Activated CD8-positive, alpha-beta memory T cell treated with anti-CD3 and anti-CD28 coated beads, Interleukin-2, amount 10 ng/mL, durations not matched to agents 7 days and 5 days (primary cell): Measurements from ENCODE around the gene NDE1. TPM values are rescaled to one million over a fixed set of nuclear protein-coding genes. Genes with fewer than 3 reads are reported as not detected.

Experiments used
- ATAC-seq: fragments of 150-1000 bp; cut with Tn5 transposase; one replicate; pipeline ENCODE4 v1.10.0; 2021; ENCODE audit warnings: moderate library complexity
- CTCF ChIA-PET: fragments of 350-600 bp; sonication (Branson Sonifier 250); formaldehyde crosslinking; loops from one replicate; lab custom pipeline; 2021; ENCODE audit warnings: antibody characterized with exemption; lab: Charles Lee
- DNase-seq: peaks from one replicate; pipeline ENCODE4 v3.0.0-alpha.2; 2020
- H3K27ac Mint-ChIP-seq: one replicate; pipeline ENCODE4 v1.8.0; 2021; ENCODE audit warnings: mild to moderate bottlenecking, mixed read lengths
- H3K27me3 Mint-ChIP-seq: one replicate; pipeline ENCODE4 v1.8.0; 2021; ENCODE audit warnings: mixed read lengths
- H3K36me3 Mint-ChIP-seq: one replicate; pipeline ENCODE4 v1.8.0; 2021; ENCODE audit warnings: mild to moderate bottlenecking, mixed read lengths
- H3K4me1 Mint-ChIP-seq: one replicate; pipeline ENCODE4 v1.8.0; 2021; ENCODE audit warnings: mixed read lengths
- H3K4me3 Mint-ChIP-seq: one replicate; pipeline ENCODE4 v1.8.0; 2021; ENCODE audit warnings: mild to moderate bottlenecking, moderate library complexity, mixed read lengths
- H3K9me3 Mint-ChIP-seq: one replicate; pipeline ENCODE4 v1.8.0; 2022; ENCODE audit warnings: low read depth, mixed read lengths
- total RNA-seq, 2 experiments: library from RNA; stranded (reverse); gene quantifications; one replicate each; pipeline ENCODE4 v1.2.3, GENCODE V29; 2021

Gene NDE1
- total RNA-seq, 2 experiments from 2014 or later = 127 to 138 TPM

DNA sequence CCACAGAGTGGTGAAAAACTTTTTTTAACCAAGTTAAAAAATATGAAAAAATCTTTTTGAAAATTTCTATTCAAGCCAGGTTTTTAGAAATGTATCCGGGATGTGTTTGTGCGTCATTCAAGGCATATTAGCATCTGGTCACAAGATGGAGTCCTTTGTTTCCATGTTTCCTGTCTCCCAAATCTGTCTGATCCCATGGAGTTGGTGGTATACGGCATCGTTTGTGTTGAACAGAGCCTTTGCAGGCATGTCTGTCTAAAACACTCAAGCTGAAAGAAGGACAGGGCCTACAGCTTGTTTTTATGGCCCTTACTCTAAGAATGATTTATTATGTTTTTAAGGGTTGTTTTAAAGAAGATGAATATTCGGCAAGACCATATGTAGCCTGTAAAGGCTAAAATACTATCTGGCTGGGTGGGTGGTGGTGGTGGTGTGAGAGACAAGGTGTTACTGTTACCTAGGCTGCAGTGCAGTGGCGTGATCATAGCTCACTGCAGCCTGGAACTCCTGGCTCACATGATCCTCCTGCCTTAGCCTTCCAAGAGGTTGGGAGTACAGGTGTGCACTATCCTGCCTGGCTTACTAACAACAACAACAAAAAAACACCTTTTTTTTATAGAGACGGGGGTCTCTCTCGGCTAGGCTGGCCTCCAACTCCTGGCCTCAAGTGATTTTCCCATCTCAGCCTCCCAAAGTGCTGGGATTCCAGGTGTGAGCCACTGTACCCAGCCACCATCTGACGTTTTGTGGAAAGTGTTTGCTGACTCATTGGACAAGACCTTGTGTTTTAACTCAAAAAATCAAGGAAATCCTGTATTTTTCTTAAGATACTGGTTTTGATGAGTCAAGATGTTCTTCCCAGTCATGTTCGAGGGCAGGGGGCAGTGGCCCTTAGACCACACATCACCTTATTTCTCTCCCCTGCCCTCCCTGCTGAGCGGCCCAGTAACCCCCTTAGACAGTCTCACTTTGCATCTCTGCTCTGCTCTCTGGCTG is 52.2 kb downstream of the NDE1 start:
- Mint-ChIP-seq H3K4me1 (peaks cover 11% of the 10 kb centered on the region), H3K4me3 (no peak overlapping the region), H3K27ac (no peak overlapping the region), H3K36me3 (peaks cover 35% of the 10 kb centered on the region), H3K27me3 (no peaks in the 10 kb centered on the region), H3K9me3 (no peaks in the 10 kb centered on the region)
- no peak for ATAC-seq
- DNase-seq = no peak
- CTCF ChIA-PET = no interaction called here

DNA sequence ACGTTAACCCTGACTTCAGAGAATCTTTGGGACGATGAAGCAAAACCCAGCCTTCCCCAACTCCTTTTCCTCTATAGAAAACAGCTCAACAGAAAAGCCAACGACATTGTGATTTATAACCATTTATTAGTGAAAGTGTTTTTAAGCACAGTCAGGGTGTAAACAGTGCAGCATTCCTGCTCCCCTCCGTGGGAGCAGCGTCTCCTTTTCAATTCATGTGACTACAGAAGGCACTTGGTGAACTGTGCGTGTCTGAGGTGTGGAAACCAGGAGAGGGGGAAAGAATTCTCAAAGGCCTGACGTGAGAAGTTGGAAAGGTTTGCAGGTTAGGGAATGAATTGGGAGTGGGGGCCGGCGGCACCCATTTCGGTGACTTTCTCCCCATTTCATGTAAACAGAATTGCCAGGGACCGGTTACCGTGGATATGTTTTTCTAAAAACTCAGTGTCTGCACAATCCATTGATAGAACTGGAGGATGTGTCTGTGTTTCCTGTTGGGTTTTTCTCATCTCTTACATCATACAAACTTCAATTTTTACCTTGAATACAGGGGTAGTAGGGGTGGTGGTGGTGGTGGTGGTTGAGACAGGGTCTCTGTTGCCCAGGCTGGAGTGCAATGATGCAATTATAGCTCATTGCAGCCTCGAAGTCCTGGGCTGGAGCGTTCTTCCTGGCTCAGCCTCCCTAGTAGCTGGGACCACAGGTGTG is 53.1 kb downstream of the NDE1 start:
- Mint-ChIP-seq H3K27me3 (no peaks in the 10 kb centered on the region), H3K27ac (peak overlapping the region; percentile 17), H3K36me3 (peaks cover 33% of the 10 kb centered on the region), H3K9me3 (no peaks in the 10 kb centered on the region), H3K4me1 (peaks cover 11% of the 10 kb centered on the region), H3K4me3 (no peak overlapping the region)
- no peak for ATAC-seq
- DNase-seq = no peak
- CTCF ChIA-PET = interaction anchor here (1.4 to 2.4 kb wide), 4 partner anchors 8 to 275 kb away, joined by 5 to 8 read pairs (median 5); no protein-coding TSS in a partner anchor

DNA sequence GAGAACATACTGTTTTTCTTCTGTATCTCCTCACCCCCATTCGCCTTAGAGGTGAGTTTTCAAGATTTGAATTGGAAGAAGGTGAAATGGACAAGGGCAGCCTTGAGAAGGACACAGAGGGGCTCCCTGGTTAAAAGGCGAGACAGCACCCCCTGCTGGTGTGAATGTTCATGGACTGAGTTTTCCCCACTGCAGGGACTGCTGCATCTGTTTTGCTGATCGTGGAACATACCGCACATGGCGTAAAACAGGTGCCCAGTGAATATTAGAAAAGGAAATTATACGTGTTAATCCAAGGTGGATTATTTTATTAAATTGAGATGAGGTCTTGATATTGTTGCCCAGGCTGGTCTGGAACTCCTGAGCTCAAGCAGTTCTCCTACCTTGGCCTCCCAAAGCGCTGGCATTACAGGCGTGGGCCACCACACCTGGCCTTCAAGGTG is 54.5 kb downstream of the NDE1 start:
- no peaks in the 10 kb centered on the region for H3K27me3 Mint-ChIP-seq
- H3K4me1 Mint-ChIP-seq = peaks cover 11% of the 10 kb centered on the region
- no peaks in the 10 kb centered on the region for H3K9me3 Mint-ChIP-seq
- H3K36me3 Mint-ChIP-seq = peaks cover 29% of the 10 kb centered on the region
- no peak overlapping the region for H3K4me3 Mint-ChIP-seq
- H3K27ac Mint-ChIP-seq = no peak overlapping the region
- DNase-seq (peak; percentile 79), ATAC-seq (peak; percentile 65)
- CTCF ChIA-PET = interaction anchor here (0.6 to 2.4 kb wide), 10 partner anchors 8 to 423 kb away, joined by 3 to 8 read pairs (median 4); partner anchors contain the start of gene MARF1

DNA sequence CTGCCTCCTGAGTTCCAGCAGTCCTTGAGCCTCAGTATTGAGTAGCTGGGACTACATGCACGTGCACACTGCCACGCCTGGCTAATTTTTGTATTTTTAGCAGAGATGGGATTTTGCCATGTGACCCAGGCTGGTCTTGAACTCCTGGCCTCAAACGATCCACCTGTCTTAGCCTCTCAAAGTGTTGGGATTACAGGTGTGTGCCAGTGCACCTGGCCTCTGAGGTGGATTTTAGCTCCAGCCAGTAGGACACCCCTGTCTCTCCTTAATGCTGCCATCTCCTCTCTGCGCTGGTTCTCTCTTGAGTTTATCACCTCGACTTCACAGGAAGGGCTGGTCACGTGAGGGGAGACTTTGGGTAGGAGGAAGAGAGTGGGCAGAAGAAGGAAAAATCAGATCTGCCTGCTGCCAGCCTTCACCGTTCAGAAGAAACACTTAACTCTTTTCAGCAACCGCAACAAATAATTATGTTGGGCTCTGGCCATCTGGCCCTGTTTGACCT is 55.1 kb downstream of the NDE1 start:
- H3K36me3 Mint-ChIP-seq = peaks cover 23% of the 10 kb centered on the region
- H3K9me3 Mint-ChIP-seq = no peaks in the 10 kb centered on the region
- H3K27ac Mint-ChIP-seq = no peak overlapping the region
- ATAC-seq (no peak), DNase-seq (no peak)
- no peaks in the 10 kb centered on the region for H3K27me3 Mint-ChIP-seq
- H3K4me1 Mint-ChIP-seq = peaks cover 11% of the 10 kb centered on the region
- no peak overlapping the region for H3K4me3 Mint-ChIP-seq
- CTCF ChIA-PET = interaction anchor here (0.6 to 2.4 kb wide), 8 partner anchors 7 to 422 kb away, joined by 3 to 8 read pairs (median 4); partner anchors contain the start of gene MARF1

DNA sequence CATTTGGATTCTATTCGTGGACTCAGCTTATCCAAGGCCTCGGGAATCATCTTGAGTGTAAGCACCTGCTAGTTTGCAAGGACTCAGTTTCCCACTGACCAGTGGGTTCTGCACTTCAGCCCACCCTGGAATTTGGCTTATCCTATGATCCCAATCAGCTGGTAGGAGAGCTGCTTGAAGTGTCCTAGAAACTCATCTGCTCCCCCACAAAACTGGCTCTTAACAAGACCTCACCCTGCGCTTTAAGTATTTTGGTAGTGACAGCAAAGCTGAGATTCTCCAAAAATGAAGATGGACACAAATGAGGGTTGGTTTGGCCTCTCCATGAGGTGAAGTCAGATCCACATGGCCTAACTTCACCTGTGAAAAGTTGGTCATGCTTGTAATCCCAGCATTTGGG is 57.3 kb downstream of the NDE1 start:
- ATAC-seq (no peak), DNase-seq (no peak)
- Mint-ChIP-seq H3K9me3 (no peaks in the 10 kb centered on the region), H3K36me3 (peaks cover 13% of the 10 kb centered on the region), H3K4me3 (no peak overlapping the region), H3K4me1 (peaks cover 11% of the 10 kb centered on the region), H3K27ac (no peak overlapping the region), H3K27me3 (no peaks in the 10 kb centered on the region)
- CTCF ChIA-PET = no interaction called here

DNA sequence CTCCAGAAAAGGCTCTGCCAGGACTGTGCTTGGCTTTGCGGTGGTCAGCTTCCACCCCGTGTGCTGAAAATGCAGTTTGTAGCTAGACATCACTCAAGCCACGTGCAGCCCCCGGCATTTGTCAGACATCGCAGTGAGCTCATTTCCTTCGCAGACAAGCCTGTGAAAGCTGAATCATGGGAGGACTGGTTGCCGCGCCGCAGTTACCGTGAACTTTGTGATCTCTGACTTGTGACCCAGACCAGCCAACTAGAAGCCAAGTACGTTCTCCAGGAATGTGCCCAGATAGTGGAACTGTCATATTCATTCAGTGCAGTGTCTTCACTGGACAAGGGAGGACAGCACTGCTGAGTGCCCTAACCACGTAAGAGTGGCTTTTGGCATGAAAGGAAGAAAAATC is 58.1 kb downstream of the NDE1 start:
- Mint-ChIP-seq H3K27ac (no peak overlapping the region), H3K36me3 (peaks cover 12% of the 10 kb centered on the region), H3K4me1 (peaks cover 7% of the 10 kb centered on the region), H3K9me3 (no peaks in the 10 kb centered on the region), H3K27me3 (no peaks in the 10 kb centered on the region), H3K4me3 (no peak overlapping the region)
- DNase-seq = no peak
- CTCF ChIA-PET = interaction anchor here (0.7 kb wide), 1 partner anchor 126 kb away, joined by 3 read pairs; no protein-coding TSS in a partner anchor
- ATAC-seq = no peak

DNA sequence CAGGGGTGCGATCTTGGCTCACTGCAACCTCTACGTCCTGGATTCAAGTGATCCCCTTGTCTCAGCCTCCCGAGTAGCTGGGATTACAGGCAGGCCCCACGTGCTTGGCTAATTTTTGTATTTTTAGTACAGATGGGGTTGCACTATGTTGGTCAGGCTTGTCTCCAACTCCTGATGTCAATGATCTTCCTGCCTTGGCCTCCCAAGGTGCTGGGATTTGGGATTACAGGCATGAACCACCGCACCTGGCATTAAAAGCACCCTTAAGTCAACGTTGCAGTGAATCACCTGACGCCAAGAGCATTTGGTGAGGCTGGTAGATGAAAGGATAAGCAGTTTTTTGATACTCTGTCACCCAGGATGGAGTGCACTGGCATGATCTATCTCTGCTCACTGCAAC is 59.0 kb downstream of the NDE1 start:
- no peak overlapping the region for H3K4me3 Mint-ChIP-seq
- ATAC-seq = no peak
- no peak overlapping the region for H3K27ac Mint-ChIP-seq
- H3K9me3 Mint-ChIP-seq = no peaks in the 10 kb centered on the region
- peaks cover 12% of the 10 kb centered on the region for H3K36me3 Mint-ChIP-seq
- H3K4me1 Mint-ChIP-seq = peaks cover 3% of the 10 kb centered on the region
- no peak for DNase-seq
- H3K27me3 Mint-ChIP-seq = no peaks in the 10 kb centered on the region
- CTCF ChIA-PET = no interaction called here

DNA sequence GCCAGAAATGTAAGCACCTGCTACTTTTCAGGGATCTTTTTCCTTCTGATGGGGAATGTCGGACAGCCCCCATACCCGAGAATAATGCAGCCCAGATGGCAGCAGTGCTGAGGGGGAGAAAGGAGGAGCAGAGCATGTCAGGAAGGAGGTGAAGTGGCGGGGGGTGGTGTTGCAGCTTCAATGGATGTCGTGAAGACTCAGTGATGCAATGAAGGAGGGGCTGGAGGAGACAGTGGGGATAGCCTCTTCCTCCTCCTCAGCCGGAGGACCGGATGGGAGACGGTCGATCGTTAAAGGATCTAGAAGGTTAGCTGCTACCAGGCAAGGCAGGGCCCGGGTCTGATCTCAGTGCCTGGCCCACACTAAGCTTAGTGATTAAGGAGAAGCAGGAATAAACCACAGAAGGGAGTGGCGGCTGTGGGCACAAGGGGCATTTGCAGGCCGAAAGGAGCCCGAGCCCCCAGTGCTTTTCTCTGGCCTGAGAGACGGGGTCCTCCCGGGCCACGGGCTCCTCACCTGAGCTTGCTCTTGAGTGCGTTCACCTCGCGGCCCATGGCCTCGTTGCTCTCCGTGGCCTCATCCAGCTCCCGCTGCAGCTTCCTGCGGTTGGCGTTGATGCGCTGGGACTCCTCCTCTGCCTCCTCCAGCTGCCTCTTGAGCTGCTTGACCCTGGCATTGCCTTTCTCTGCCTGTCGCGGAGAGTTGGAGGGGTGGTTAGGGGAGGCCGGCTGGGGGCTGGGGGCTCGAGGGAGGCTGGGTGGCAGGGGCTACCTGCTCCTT is 64.5 kb downstream of the NDE1 start:
- no peak for DNase-seq
- Mint-ChIP-seq H3K27ac (no peak overlapping the region), H3K27me3 (no peaks in the 10 kb centered on the region), H3K36me3 (peaks cover 9% of the 10 kb centered on the region), H3K4me1 (no peaks in the 10 kb centered on the region), H3K4me3 (no peak overlapping the region), H3K9me3 (no peaks in the 10 kb centered on the region)
- no peak for ATAC-seq
- CTCF ChIA-PET = no interaction called here

DNA sequence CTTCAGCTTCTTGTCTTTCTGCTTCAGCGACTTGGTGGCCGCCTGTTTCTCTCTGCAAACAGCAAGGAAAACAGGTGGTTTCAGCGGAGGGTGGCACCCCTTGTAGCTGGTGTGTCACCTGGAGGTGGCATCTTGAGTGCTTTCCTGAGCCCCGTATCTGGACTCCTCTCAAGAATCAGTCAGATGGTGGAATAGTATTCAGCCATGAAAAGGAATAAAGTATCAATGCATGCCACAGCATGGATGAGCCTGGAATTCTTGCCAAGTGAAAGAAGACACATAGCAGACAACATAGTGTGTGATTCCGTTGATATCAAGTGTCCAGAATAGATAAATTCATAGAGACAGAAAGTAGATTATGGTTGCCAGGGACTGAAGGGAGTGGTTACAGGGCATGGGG is 65.2 kb downstream of the NDE1 start:
- DNase-seq = no peak
- CTCF ChIA-PET = no interaction called here
- ATAC-seq = no peak
- H3K27ac Mint-ChIP-seq = no peak overlapping the region
- H3K9me3 Mint-ChIP-seq = no peaks in the 10 kb centered on the region
- H3K4me3 Mint-ChIP-seq = no peak overlapping the region
- peaks cover 9% of the 10 kb centered on the region for H3K36me3 Mint-ChIP-seq
- no peaks in the 10 kb centered on the region for H3K27me3 Mint-ChIP-seq
- H3K4me1 Mint-ChIP-seq = no peaks in the 10 kb centered on the region

DNA sequence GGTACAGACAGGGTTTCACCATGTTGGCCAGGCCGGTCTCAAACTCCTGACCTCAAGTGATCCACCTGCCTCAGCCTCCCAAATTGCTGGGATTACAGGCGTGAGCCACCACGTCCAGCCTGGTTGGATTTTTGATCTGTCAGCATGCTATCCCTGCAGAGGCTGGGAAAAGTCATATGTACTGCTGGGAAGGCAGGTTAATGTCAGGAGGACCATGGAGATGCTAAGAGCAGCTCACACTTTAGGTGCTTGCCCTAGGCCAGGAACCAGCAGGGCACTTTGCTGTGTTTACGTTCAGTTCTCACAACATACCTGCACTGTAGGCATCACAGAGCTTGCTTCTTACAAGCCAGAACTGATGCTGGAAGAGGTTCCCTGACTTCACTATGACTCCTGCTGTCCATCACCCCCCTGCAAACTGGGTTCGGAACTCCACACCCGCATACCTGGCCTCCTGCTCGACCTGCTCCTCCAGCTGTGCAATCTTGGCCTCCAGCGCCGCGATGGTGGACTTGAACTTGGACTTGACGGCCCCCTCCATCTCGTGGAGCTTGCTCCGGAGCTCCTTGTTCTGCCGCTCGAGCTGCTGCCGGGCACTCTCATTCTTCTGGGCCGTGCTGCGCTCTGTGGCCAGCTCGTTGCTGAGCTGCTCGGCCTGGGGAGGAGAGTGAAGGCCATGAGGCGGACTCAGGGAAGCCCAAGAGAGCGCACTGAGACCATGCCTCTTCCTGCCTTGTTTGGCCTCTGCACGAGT is 66.8 kb downstream of the NDE1 start:
- H3K4me3 Mint-ChIP-seq = no peak overlapping the region
- no peak overlapping the region for H3K27ac Mint-ChIP-seq
- DNase-seq (no peak), ATAC-seq (no peak)
- H3K36me3 Mint-ChIP-seq = peaks cover 11% of the 10 kb centered on the region
- no peaks in the 10 kb centered on the region for H3K27me3 Mint-ChIP-seq
- no peaks in the 10 kb centered on the region for H3K9me3 Mint-ChIP-seq
- CTCF ChIA-PET = no interaction called here
- no peaks in the 10 kb centered on the region for H3K4me1 Mint-ChIP-seq

DNA sequence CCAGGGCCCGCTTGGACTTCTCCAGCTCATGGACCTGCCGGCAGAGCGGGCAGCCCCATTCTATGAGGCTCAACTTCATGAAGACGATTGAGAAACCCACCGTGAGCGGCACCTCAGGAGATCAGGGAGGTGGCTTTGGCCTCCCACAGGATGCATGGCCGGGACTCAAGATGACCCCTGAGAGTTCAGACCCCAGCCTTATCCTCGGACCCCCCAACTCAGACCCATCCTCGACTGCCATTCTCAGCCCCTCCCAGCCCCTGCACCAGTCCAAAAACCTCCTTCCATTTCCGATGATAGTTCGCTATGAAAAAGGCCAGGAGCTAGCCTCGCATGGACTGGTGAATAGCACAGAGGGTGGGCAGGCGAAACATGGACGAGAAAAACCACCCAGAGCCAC is 71.0 kb downstream of the NDE1 start:
- Mint-ChIP-seq H3K9me3 (no peaks in the 10 kb centered on the region), H3K27ac (no peak overlapping the region), H3K36me3 (peaks cover 23% of the 10 kb centered on the region), H3K4me3 (no peak overlapping the region), H3K27me3 (no peaks in the 10 kb centered on the region), H3K4me1 (no peaks in the 10 kb centered on the region)
- ATAC-seq = no peak
- CTCF ChIA-PET = no interaction called here
- no peak for DNase-seq

DNA sequence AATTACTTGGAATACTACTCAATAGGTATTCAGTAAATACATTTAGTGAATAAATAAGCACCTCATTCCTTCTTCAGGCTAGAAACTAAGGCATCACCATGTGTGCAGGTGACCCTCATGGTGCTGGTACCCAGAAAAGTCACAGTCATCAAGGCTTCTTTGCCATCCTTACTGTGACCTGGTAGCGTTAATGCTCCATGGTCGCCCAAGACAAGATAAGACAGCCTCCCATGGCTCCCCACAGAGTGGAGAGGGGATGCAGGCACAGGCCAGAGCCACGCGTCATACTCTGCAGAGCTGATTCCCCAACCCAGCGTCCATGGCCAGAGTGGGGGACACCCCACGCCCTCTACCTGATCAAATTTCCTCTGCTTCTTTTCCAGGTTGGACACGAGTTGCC is 73.8 kb downstream of the NDE1 start:
- no peaks in the 10 kb centered on the region for H3K9me3 Mint-ChIP-seq
- ATAC-seq (no peak), DNase-seq (no peak)
- H3K4me3 Mint-ChIP-seq = no peak overlapping the region
- H3K4me1 Mint-ChIP-seq = no peaks in the 10 kb centered on the region
- CTCF ChIA-PET = no interaction called here
- H3K36me3 Mint-ChIP-seq = peaks cover 16% of the 10 kb centered on the region
- no peaks in the 10 kb centered on the region for H3K27me3 Mint-ChIP-seq
- H3K27ac Mint-ChIP-seq = no peak overlapping the region
